Activated CD8-positive, alpha-beta memory T cell treated with anti-CD3 and anti-CD28 coated beads, Interleukin-2, amount 50 U/mL, for 24 hours (primary cell): ENCODE data around the gene CHST3.
"Not testable (repeated sequence)": the region's sequence is repeated elsewhere in the genome, so short reads cannot be mapped to it uniquely, and the experiment has no call there.

ENCODE experiments used
- DNase-seq: peaks from one replicate; pipeline ENCODE4 v3.0.0-alpha.2; 2020; ENCODE audit errors: extremely low read depth

Gene CHST3

GRCh38 chr10:71950683-71951082 lies 13.5 kb upstream of the CHST3 start:
- no peak for DNase-seq

- DNase-seq = no peak
Observed at GRCh38 chr10:71952745-71953144, 11.4 kb upstream of the CHST3 start.

- no peak for DNase-seq
Observed at GRCh38 chr10:71957546-71958275, 6.5 kb upstream of the CHST3 start.

DNA sequence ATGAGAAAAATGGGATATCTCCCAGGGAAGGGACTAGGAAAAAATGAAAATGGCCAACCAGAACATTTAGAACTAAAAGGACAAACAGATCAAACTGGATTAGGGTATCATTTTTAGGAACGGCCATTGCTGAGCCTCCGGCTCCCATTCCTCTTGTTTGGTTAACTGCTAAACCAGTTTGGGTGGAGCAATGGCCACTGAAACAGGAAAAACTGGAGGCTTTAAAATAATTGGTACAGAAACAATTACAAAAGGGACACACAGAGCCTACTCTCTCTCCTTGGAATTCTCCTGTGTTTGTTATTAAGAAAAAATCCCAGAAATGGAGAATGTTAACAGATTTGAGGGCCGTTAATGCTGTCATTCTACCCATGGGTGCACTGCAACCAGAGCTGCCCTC lies 4.7 kb upstream of the CHST3 start:
- no peak for DNase-seq

DNA sequence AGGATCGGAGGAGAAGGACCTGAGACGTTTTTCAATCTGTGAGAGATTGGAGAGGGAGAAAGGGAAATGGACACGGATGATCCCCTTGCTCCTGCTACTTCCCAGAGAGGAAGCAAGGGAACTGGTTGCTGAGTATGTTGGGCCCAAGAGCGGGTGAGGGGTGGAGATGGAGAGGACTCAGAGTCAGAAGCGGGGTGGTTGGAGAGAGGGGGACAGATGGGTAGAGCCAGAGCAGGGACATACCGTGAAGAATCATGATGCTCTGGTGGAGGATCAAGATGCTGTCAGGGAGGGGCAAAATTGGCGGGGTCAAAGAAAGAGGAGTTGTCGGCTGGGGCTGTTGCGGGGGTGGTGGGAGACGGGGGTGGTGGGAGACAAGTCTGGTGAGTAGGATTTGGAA lies 2.4 kb upstream of the CHST3 start:
- DNase-seq = no peak

- no peak for DNase-seq
Observed at GRCh38 chr10:71962901-71963300, 1.3 kb upstream of the CHST3 start.

- DNase-seq = no peak
Observed at GRCh38 chr10:71963351-71964097, 671 bp upstream of the CHST3 start.

DNA sequence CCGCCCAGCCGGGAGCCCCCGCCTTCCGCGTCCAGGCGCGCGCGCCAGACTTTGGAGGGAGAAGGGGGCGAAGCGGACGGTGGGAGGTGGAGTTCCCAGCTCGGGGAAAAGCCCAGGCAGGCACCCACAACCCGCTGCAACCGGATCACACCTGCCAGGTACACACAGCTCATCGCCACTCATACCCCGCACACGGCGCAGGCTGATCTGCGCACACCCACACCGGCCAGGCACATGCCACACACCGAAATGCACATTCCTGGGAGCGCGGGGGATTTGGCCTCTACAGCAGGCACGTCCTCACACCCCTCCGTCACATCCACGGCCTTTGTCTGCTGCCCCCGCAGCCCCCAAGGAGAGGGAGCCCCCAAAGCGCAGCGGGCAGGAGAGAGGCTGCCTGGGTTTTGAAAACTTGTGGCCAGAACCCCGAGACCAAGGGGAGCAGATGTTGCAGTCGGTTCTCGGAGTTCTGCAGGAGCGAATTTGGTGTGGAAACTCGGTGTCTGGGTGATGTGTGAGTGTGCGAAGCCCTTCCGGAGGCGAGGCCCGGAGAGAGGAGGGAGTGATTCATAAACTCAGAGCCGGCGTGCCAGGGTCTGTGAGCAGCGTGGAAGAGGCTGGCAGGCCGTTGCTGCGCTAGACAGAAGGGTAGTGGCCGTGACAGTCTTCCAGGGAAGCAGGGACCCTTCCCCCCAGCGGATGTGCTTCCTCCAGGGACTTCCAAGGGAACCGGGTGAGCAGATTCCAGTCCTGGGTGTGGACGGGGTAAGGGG lies 734 bp downstream of the CHST3 start:
- no peak for DNase-seq

DNA sequence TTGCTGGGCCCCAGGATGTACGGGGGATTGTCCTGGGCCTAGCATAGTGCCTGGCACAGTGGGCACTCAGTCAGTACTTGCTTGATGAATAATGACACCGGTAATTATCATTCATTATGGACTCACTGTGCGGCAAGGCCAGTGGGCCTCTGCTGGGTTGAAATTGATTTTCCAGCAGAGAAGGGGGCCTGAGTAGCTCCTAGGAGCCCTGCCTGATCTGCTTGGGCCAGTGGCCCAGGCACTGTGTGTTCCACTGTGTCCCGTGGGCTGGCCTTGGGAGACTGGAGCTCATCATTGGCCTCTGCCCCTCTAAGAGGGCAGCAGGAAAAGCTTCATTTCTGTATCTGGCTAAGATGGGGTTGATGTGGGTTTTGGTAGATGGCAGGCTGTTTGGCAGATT lies 1.4 kb downstream of the CHST3 start:
- no peak for DNase-seq

DNA sequence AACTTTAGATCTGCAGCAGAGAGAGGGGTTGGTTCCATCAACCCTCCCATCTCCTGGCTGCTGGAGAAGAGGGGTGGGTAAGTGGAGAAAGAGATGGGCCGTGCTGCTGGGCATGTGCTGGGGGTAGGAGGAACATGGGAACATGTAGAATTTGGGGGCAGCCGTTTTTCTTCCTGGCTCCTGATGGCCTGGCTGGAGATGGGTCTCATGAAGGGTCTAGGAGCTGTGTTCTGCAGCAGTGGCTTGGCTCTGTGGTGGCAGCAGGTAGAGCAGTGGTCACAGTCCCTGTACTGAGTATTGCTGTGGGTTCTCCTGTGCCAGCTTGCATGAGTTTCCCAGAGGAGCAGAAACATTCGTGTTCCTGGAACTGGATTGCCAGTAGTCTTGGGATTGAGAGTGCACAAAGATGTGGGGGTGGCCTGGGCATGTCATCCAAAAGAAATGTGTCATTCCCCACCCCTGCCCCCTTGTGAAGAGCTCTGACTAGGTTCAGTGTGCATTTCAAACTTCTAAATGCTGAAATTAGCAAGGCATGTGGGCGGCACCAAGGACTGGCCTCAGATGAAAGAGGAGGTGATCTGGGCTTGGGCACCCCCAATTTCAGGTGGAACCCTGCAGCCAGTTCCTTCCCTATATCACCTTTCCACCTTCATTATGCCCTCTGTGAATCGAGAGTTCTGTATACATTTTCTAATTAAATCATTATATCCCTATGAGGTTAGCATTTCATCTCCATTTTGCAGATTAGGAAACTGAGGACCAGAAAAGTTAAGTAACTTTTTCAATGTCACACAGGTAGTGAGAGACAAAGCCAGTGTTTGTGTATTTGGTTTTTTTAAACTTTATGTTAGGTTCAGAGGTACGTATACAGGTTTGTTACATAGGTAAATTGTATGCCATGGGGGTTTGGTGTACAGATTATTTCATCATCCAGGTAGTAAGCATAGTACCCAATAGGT lies 2.1 kb downstream of the CHST3 start:
- no peak for DNase-seq

GRCh38 chr10:71967958-71968357 lies 3.8 kb downstream of the CHST3 start:
- DNase-seq = not testable (repeated sequence)

DNA sequence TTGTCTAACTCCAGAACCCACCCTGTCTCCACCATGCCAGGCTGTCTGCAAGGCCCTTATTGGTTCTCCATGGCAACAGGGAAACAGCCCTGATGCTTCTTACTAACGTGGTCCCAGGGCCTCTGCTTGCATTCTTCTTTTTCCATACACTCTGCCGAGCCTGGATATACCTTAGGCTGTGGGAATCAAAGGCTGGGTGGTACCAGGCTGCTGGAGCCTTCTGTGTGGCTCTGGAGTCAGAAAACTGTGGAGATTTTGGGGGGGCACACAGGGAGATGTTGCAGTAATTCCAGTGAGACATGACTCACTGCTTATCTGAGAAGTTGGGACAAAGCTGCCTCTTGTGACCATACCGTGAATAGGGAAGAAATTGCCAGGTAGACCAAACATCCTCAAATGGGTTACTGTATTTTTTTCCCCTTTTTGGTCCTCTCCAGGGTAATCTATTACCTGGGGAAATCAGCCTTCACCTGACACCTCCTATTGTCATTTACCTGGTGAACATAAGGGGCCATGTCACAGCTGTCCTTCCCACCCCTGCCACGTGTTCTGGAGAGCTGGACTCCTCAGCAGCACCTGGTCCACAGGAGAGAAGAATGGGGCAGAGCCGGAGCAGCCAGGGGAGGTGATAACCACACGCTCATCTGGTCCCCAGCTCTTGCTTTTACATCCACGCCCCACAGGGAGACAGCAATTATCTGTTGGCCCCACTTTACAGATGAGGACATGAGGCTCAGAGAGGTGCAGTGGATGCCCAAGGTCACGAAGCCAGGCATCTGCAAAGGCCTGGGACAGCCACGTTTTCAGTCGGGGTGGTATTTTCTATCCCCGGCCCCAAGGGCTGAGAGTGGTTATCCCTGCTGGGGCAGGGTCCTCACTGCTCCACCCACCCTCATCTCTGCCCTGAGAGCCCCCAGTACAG lies 4.6 kb downstream of the CHST3 start:
- no peak for DNase-seq

DNA sequence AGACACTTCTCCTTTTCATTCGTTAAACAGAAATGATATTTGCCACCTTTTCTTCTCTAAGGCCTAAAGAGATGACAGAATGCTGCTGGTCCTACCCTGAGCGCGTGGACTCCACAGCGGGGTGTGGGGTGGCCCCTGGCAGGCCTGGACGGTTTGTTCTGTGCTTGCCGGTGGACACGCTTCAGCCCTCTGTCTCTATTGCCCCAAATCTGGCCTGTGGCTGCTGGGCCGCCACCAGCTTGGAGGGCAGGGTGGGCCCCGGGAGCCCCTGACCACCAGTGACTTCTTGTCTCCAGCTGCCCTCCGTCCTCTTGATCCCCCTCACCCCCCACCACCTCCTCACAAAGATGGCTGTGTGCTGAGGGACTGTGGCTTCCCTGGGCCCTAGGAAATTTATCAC lies 5.7 kb downstream of the CHST3 start:
- DNase-seq = no peak

- DNase-seq = no peak
Observed at GRCh38 chr10:71970331-71970730, 6.1 kb downstream of the CHST3 start.

- no peak for DNase-seq
Observed at GRCh38 chr10:71970869-71971268, 6.7 kb downstream of the CHST3 start.

DNA sequence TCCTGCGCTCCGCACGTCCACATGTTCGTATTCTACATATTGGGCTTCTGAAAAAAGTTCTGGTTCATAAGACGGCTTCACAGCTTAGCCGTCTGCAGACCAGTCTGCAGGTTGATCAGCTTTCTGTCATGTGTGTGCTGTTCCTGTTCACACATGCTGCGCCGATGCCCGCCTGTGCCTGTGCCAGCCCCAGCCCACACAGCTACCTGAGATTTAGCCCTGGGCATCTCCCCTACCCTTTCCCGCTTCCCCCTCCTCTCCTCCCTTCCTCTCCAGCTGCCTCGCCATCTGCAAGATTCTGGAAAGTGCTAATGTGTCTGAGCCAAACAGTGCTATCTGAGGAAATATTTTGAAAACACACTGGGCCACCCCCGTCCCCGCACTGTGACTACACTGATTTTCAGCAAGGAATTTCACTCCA lies 7.1 kb downstream of the CHST3 start:
- no peak for DNase-seq

DNA sequence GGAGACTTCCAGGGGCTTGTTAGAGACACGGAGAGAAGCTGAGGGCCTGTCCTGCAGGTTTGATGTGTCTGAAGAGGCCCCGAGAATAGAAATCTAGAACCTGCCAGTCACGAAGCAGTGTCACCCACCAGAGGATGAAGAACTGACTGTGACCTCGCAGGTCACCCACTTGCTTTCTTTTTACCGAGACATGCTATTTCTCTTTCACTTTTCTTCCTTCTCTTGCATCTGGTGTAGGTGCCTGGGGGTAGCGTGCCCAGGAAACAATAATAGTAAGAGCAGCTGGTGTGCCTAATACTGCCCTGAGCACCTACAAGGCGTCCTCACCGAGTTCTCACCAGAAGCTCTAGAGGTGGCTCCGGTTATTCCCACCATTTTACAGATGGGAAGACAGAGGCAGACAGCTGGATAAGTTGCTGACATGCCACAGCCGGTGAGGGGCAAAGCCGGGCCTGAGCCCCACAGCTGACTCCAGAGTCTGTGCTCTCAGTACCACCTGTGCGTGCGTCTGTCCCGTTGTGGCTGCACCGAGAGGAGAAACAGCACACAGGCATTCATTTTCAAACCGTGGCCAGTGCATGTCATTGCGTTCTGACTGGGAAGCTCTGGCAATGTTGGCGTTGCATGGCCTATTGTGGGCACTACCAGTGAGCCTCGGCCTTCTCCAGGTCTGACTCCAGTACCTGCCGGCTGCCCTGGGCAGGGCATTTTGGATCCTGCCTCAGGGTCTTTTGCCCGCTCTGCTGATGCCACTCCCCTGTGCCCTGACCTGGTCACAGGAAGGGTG lies 7.8 kb downstream of the CHST3 start:
- DNase-seq = no peak

DNA sequence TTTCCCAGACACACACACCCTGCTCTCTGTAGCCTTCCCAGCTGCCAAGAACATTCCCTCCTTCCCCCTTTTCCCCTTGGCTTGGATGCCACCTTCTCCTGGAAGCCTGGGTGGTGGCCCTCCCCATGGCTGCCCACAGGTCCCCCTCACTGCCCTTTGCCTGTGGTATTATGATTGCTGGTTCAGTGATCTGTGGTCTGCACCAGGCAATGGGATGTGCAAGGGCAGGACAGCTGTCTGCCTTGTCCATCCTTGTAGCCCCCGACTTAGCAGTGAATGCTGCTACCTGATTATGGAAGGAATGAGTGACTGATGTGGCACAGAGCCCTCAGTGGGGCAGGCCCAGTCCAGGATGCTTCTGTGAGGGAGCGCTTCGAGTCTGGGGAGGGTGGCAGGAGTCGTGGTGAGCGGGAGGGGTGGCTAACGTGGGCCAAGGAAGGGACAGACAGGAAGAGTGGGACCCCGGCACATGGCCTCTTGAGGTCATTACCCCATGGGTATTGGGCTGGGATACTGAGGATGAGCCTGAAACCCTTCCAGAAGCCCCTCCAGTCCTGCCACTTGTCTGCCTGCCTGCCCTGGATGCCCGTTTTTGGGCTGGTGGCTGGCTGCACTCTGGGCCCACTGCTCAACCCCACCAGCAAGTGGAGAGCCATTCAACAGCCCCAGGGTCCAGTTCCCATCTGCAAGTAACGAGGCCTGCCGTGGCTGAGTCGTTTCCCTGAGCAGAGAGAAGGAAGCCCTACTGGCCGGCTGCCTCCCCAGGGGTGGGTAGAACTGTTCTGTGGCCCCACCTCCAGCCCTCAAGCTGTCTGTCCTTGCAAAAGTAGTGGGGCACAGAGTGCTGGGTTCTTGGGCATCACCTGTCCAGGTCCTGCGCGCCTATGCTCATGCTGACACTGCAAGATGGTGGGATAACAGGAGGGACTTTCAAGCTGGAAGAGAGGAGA lies 8.8 kb downstream of the CHST3 start:
- DNase-seq = no peak
